HepG2 (cell line): ENCODE measurements around the gene ITSN2. TPM values are rescaled to one million over a fixed set of nuclear protein-coding genes. Genes with fewer than 3 reads are reported as not detected.

ENCODE experiments used
- ATF3 ChIP-seq: sonication (generic); formaldehyde crosslinking; IDR thresholded peaks from 2 replicates; pipeline ENCODE4 v1.4.0; 2020; ENCODE audit warnings: missing genetic modification reagents
- CREM ChIP-seq, 2 experiments: sonication (generic) in 1 of 2; formaldehyde crosslinking in 1 of 2; IDR thresholded peaks; 2 replicates each; pipeline versions ENCODE4 v1.4.0 to v1.6.1; 2016 to 2020; ENCODE audit warnings: antibody characterized with exemption in 1 of 2, mild to moderate bottlenecking in 1 of 2, missing genetic modification reagents in 1 of 2
- GMEB1 ChIP-seq: sonication (generic); formaldehyde crosslinking; IDR thresholded peaks from 2 replicates; pipeline ENCODE4 v1.5.1; 2020; ENCODE audit warnings: missing genetic modification reagents, mild to moderate bottlenecking, borderline replicate concordance
- HNRNPH1 ChIP-seq: fragments of 200-400 bp; formaldehyde crosslinking; optimal IDR thresholded peaks from 2 replicates; pipeline ENCODE3; 2017; ENCODE audit warnings: mild to moderate bottlenecking, low read depth, low read length
- IRF9 ChIP-seq: sonication (generic); formaldehyde crosslinking; IDR thresholded peaks from 2 replicates; pipeline ENCODE4 v1.8.0; 2022; ENCODE audit warnings: missing genetic modification reagents, mild to moderate bottlenecking, borderline replicate concordance
- ISL2 ChIP-seq: sonication (generic); formaldehyde crosslinking; IDR thresholded peaks from 2 replicates; pipeline ENCODE4 v1.5.0; 2020; ENCODE audit warnings: missing genetic modification reagents
- KAT2B ChIP-seq: fragments of 150-350 bp; IDR thresholded peaks from 2 replicates; pipeline ENCODE4 v1.6.1; 2014; ENCODE audit warnings: low read depth, low read length, borderline replicate concordance
- KLF13 ChIP-seq: sonication (generic); formaldehyde crosslinking; IDR thresholded peaks from 2 replicates; pipeline ENCODE4 v1.4.0; 2020; ENCODE audit warnings: mild to moderate bottlenecking, missing genetic modification reagents
- MAX ChIP-seq: IDR thresholded peaks from 2 replicates; pipeline ENCODE4 v1.6.1; 2012; ENCODE audit warnings: inconsistent platforms
- MTA3 ChIP-seq: sonication (generic); formaldehyde crosslinking; IDR thresholded peaks from 2 replicates; pipeline ENCODE4 v1.4.0; 2020; ENCODE audit warnings: missing genetic modification reagents
- NR2F6 ChIP-seq, 2 experiments: IDR thresholded peaks; 2 replicates each; pipeline ENCODE4 v1.6.1; 2016; ENCODE audit warnings: antibody characterized with exemption in 1 of 2, mild to moderate bottlenecking in 1 of 2
- REST ChIP-seq, 2 experiments: IDR thresholded peaks; 2 replicates each; pipeline ENCODE4 v1.6.1; 2011 to 2012; ENCODE audit warnings: low read length in 2 of 2, borderline replicate concordance in 1 of 2, low read depth in 1 of 2, mild to moderate bottlenecking in 1 of 2, moderate library complexity in 1 of 2
- YEATS4 ChIP-seq: sonication (generic); formaldehyde crosslinking; IDR thresholded peaks from 2 replicates; pipeline ENCODE4 v1.4.0; 2020; ENCODE audit warnings: missing genetic modification reagents, borderline replicate concordance
- ZFP41 ChIP-seq: sonication (generic); formaldehyde crosslinking; IDR thresholded peaks from 2 replicates; pipeline ENCODE4 v1.4.0; 2020; ENCODE audit warnings: mild to moderate bottlenecking, missing genetic modification reagents, borderline replicate concordance
- ZMAT5 ChIP-seq: sonication (generic); formaldehyde crosslinking; IDR thresholded peaks from 2 replicates; pipeline ENCODE4 v1.5.0; 2020; ENCODE audit warnings: mild to moderate bottlenecking, low read depth, missing genetic modification reagents, borderline replicate concordance
- ZNF281 ChIP-seq: sonication (generic); formaldehyde crosslinking; IDR thresholded peaks from 2 replicates; pipeline ENCODE4 v1.4.0; 2020; ENCODE audit warnings: missing genetic modification reagents, borderline replicate concordance
- ZSCAN25 ChIP-seq: sonication (generic); formaldehyde crosslinking; IDR thresholded peaks from 2 replicates; pipeline ENCODE4 v1.8.0; 2022; ENCODE audit warnings: mild to moderate bottlenecking, missing genetic modification reagents
- polyA plus RNA-seq, 8 experiments: library from polyadenylated mRNA; depleted of rRNA in 3 of 8; stranded (reverse) in 7 of 8; unstranded in 1 of 8; fragments of >200 nt; fragmentation: Illumina TruSeq in 4 of 8; extraction: Trizol in 4 of 8; gene quantifications; 2 replicates each; pipeline versions ENCODE4 v1.2.1 to v1.2.3, GENCODE V29; 2011 to 2016; ENCODE audit warnings: low read depth in 4 of 8, missing spikeins in 1 of 8, mixed read lengths in 1 of 8; ENCODE audit not compliant: insufficient read depth in 1 of 8
- total RNA-seq, 5 experiments: library from RNA; depleted of rRNA; stranded (reverse); fragments of >200 nt; fragmentation: Illumina TruSeq; extraction: Trizol; gene quantifications; 2 replicates each; pipeline ENCODE4 v1.2.3, GENCODE V29; 2016; ENCODE audit warnings: low read depth in 1 of 5

ITSN2 gene
- total and polyA plus RNA-seq, 2 of the 13 experiments (the other 11 are each of a cell fraction or from before 2014, with no cell fraction given), result 26.0 to 26.6 TPM

- TF ChIP-seq ATF3 (CRISPR knock-in tag) (no peak), CREM (IDR thresholded peaks at IDR 0.05) (no peak), CREM (CRISPR knock-in tag; IDR thresholded peaks at IDR 0.05) (no peak), ZFP41 (CRISPR knock-in tag) (no peak), KAT2B (no peak), ZSCAN25 (no peak), IRF9 (CRISPR knock-in tag) (no peak), GMEB1 (CRISPR knock-in tag) (peak; percentile 11; the same call in 1 of the 2 replicates), NR2F6 (IDR thresholded peaks at IDR 0.05) (no peak), NR2F6 (CRISPR knock-in tag; IDR thresholded peaks at IDR 0.05) (no peak), YEATS4 (CRISPR knock-in tag) (peak; percentile 59), MAX (peak; percentile 86), HNRNPH1 (no peak), ZMAT5 (CRISPR knock-in tag) (no peak), ZNF281 (CRISPR knock-in tag) (no peak), KLF13 (no peak), REST (IDR thresholded peaks at IDR 0.05; ENCODE audit: borderline replicate concordance in 1 of 2, low read depth in 1 of 2, low read length in 2 of 2) (peak in 1 of 2 experiments; percentile 14; a peak in 1 of 4 replicates), ISL2 (no peak), MTA3 (CRISPR knock-in tag) (no peak)
These were observed 39.3 kb upstream of the ITSN2 start (continued) for GRCh38 chr2:24399434-24400206.
